EL (cell line): ENCODE measurements around the gene MGMT.

ENCODE experiments used
- DNase-seq: peaks from one replicate; pipeline ENCODE4 v3.0.0-alpha.2; 2016

The MGMT gene

GRCh38 chr10:129522041-129522585 is 55.1 kb downstream of the MGMT start:
- DNase-seq, result no peak

GRCh38 chr10:129523031-129523722 is 56.1 kb downstream of the MGMT start:
- DNase-seq, result no peak

GRCh38 chr10:129523723-129524316 is 56.8 kb downstream of the MGMT start:
- no peak for DNase-seq

- no peak for DNase-seq
Measured at GRCh38 chr10:129524936-129525335, 57.9 kb downstream of the MGMT start.

- peak; percentile 64 for DNase-seq
Measured at GRCh38 chr10:129525401-129525801, 58.4 kb downstream of the MGMT start.

DNA sequence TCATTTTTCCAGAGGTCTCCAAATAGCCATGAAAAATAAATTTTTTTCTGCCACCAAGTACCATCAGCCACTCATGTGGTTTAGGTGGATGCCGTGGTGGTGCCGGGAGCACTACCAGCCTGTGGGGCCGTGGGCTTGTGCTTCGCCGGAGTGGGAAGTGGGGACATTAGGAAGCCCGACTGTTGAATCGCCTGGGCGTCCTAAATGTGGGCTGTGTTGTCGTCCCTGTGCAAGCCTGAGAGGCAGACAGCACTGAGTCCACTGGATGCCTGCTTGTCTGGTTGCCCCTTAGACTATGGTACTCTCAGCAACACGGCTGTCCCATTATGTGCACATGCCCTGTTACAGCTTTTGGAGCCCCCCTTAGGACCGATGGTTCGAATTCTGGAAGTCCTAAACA is 59.9 kb downstream of the MGMT start:
- no peak for DNase-seq

DNA sequence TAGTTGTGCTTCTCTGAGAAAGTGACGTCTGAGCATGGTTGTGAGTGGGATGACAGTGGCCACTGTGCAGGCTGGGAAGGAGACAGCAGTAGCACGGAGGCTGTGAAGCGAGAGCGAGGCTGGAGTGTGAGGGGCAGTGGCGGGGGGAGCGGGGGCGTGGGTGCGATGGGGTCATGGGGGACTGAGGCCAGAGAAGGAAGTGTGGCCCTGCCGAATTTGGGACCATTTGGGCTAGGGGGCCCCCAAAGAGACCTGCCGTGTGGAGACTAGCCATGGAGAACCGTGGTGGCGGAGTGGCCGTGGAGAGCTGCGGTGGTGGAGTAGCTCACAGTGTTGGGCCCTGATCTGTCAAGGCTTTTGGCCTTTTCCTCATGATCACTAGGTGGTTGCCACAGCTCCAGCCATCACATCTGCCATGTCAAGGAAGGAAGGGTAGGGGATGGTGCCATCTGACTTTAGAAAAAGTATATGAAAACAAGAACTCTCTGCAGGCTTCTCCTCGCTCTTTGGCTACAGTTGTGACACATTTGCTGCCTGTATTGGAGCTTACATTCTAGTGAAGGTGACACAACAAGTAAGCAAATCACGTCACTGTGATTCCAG is 61.4 kb downstream of the MGMT start:
- no peak for DNase-seq

DNA sequence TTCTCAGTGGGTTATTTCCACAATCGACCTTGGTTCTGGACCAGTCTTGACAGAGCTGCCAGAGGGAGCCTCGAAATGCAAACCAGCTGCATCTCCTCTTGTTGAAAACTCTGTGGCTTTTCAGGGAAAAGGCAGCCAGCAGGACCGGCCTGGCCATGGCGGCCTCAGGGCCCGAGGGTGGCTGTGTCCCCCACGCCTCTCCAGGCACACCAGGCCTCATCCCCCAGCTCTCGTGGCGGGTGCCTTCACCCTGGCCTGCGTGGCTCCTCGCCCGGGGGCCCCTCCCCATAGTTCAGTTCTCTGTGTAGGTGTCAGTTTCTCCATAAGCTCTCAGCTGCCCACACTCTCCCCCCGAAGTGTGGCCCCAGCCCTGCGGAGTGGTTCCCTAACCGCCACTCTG is 63.5 kb downstream of the MGMT start:
- no peak for DNase-seq

DNA sequence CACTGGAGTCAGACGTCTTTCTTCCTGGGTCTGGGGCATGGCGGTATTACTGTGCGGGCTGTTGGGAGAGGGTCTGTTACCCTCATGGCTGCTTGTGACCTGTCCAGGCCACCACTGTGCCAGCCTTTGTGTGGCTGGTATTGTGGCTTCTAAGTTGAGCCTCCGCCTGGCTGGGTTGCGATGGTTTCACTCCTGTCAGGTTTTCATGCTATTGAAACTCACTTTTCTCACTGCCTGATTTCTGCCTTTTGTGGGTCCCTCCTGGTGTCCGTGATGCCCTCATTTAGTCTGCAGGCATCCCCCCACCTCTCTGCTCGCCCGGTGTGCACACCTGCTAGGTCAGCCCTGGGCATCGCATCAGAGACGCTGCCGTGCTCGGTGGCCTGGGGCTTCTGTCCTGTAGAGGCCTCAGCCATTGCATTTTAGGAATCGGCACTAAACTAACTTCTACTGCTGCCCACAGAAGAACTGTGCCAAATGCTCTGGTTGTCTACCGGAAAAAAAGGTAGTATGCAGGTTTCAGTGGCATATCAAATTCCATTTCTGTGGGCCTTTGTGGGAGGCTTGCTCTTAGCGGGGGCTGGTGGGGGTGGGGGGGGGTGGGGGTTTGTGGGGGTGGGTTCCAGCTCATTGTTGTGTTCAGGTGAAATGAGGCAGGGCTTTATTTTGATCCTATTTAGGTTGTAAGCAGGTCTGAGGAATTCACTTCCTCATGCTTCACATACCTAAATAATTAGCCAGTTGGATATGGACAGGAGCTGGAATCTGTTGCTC is 64.3 kb downstream of the MGMT start:
- peak; percentile 73 for DNase-seq

- DNase-seq, result peak; percentile 67
Measured at GRCh38 chr10:129531969-129532660, 65.1 kb downstream of the MGMT start.

GRCh38 chr10:129532838-129533237 is 65.8 kb downstream of the MGMT start:
- no peak for DNase-seq

- DNase-seq, result no peak
Measured at GRCh38 chr10:129533281-129533680, 66.2 kb downstream of the MGMT start.

- no peak for DNase-seq
Measured at GRCh38 chr10:129534826-129535225, 67.8 kb downstream of the MGMT start.

DNA sequence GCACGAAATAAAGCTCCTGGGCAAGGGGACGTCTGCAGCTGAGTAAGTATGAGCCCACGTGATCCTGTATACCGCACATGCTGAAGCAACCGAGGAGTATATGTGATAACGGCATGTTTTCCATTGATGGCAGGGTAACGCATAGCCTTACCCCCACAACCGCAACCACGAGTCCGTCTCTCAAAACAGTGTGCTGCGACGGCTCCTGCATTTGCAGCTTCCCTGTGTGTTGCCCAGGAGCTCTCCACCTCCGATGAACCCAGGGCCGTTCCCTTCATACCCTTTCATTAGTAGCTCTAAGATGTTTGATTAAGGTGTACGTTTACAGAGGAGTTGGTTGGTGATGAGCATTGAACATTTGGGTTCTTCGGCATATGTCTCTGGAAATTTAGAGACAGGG is 69.3 kb downstream of the MGMT start:
- no peak for DNase-seq

- no peak for DNase-seq
Measured at GRCh38 chr10:129537151-129537550, 70.1 kb downstream of the MGMT start.

- no peak for DNase-seq
Measured at GRCh38 chr10:129538236-129538635, 71.2 kb downstream of the MGMT start.

DNA sequence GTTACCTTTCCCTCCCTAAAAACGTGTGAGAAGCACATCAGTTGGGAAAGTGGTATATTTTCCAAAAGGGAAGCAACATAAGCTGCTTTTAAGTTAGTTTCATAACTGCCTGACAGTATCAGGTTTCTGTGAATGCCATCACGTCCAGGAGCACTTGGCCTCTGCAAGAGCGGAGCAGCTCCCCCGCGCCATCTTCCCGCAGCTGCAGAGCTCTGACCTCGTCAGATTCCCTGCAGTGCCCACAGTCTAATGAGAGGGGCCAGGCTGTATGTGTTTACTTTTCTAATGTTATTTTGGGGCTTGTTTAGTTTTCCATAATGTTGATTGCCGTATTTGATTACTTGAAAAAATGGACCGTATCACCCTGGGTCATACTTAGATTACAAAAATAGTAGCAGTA is 74.2 kb downstream of the MGMT start:
- DNase-seq, result no peak

DNA sequence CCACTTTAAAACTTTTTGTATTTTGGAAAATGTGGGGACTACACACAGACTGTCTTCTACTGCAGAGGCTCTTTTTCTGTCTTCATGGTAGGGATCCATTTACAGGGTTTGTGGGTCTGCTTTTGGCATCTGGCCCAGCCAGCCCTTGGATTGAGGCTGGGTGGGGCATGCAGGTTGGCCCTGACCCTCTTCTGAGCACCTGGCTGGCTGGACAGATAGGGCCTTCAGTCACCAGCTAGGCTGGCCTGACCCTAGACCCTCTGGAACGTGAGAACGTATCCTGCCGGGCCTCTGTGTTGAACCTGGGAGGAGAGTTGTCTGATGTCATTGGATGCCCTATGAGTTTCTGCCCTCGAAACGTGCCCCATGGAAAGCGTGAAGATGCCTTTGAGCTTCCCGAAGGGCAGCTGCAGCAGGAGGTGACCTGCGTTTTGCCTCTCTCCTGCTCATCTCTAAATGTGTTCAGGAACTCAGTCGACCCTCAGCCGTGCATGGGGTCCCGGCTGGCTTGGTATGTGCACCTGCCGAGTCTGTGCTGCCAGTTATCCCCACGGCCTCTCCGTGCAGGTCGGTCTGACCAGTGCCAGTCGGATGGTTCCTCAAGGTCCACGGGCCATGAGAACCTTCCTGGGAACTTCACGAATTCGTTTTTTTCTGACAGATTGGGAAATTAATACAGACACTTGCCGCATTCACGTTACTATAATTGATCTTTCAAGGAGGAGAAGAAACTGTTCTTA is 74.9 kb downstream of the MGMT start:
- DNase-seq, result no peak

- DNase-seq, result no peak
Measured at GRCh38 chr10:129542589-129542988, 75.5 kb downstream of the MGMT start.

- no peak for DNase-seq
Measured at GRCh38 chr10:129544205-129545202, 77.5 kb downstream of the MGMT start.

DNA sequence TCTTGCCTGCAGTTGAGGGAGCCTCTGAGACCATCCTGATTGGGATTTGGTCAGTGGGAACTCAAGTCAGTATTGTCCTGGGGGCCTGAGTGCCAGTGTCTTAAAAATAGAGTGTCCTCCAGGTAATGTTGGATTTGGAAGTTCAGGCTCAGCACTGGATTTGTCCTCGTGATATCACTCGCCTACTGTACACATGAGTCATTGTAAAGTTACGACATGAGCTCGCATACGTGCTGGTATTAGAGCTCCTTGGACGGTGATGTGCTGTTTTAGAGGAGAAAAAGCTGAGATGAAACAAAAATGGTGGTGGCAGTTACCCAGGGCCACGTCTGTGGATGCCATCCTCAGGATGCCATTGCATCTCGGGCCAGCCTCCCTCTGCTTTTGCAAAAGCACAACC is 78.2 kb downstream of the MGMT start:
- peak; percentile 18 for DNase-seq
